CD4-positive, alpha-beta T cell treated with Interleukin-6 for 4 hours (primary cell): Measurements from ENCODE around the gene ROBO4.
A peak's percentile ranks its signal among the peaks of the same experiment; 100 is the strongest.

ENCODE experiments used
- DNase-seq: peaks from one replicate; pipeline ENCODE4 v3.0.0-alpha.2; 2020; ENCODE audit warnings: mixed read lengths

ROBO4 gene

DNA sequence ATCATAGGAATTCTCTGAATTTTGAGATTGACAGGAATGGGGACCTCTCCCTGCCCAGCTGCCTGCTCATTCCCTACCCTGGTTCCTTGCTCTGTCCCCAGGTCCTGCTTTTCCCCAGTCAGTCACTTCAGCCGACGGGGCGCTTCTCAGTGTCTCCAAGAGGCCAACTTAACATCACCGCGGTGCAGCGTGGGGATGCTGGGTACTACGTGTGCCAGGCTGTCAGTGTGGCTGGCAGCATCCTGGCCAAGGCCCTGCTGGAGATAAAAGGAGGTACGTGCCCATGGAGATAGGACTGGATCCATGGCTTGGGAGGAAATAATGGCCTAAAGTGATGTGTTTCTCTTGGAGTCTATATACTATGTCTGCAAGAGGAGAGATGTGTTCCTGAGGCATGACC, 25.4 kb downstream of the ROBO4 start:
- DNase-seq, result no peak

DNA sequence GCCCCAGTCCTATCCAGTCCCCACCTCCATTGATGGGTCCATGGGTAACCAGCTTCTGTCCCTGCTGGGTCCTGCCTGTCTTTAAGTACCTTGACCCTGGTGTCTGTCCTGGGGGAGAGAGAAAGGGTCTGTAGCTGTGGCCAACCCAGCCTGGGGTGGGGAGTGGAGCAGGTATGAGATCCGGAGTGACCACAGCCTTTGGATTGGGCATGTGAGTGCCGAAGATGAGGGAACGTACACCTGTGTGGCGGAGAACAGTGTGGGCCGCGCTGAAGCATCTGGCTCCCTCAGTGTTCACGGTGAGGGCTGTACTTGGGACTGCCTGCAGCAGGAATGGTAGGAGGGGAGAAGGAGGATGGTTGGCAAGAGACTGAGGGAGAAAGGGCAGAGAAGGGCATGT, 27.2 kb downstream of the ROBO4 start:
- no peak for DNase-seq

DNA sequence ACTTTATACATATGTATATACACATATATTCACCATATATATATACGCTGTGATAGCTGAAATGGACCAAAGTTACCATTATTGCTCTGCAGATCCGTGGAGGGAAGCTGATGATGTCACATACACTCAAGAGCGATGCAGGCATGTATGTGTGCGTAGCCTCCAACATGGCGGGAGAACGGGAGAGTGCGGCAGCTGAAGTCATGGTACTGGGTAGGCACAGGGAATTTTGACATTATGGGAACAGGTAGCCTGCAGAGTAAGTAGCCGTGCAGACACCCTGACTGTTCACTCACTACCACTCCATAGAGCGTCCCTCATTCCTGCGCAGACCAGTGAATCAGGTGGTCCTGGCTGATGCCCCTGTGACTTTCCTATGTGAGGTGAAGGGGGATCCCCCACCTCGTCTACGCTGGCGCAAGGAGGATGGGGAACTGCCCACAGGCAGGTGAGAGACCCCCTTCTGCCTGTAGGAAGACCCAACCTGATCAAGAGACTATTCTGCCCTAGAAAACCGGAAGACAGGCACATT, 27.7 kb downstream of the ROBO4 start:
- no peak for DNase-seq

DNA sequence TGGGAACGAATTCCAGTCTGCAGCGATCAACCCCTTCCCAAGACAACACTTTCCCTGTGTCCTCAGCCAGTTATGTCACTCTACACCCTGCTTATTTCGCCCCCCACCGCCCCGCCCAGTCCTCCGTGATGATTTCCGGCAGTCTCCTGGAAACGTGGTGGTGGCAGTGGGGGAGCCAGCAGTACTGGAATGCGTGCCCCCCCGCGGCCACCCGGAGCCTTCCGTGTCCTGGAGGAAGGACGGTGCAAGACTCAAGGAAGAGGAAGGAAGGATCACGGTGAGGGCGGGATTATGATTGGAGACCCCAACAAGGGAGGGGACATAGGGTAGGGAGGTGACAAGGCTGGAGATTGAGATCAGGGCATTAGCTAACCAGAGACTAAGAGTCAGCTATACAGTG, 28.3 kb downstream of the ROBO4 start:
- DNase-seq, result no peak

DNA sequence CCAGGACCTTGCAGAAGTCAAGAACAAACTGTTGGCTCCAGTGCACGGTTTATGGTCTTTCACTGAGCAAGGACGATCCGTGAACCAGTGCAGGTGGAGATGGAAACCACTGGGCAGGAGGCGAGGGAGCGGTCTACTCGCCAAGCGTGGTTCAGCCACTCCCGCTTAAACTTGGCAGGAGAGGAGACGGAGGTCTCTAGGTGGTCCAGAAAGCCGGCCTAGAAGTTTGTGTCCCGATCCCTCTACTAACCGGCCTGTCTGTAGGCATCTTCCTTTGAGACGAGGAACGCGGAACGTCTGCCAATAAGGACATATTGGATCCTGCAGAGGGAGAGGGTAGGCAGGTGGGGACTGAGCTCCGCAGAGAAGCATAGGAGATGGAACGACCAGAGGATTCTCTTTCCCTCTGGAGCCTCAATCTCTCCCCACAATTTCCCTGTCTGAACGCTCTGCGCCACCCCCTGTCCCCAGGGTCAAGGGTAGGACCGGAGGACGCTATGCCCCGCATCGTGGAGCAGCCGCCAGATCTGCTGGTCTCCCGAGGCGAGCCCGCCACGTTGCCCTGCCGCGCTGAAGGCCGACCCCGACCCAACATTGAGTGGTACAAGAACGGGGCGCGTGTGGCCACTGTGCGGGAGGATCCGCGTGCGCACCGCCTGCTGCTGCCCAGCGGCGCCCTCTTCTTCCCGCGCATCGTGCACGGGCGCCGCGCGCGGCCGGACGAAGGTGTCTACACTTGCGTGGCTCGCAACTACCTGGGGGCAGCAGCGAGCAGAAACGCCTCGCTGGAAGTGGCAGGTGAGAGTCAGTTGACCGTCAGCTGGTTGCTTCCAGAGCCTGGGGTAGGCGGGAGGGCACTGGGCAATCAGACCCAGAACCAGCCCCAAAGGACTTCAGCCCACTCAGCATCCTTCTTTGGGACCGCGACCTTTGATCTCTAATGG, 29.1 kb downstream of the ROBO4 start:
- DNase-seq, result peak; percentile 23

DNA sequence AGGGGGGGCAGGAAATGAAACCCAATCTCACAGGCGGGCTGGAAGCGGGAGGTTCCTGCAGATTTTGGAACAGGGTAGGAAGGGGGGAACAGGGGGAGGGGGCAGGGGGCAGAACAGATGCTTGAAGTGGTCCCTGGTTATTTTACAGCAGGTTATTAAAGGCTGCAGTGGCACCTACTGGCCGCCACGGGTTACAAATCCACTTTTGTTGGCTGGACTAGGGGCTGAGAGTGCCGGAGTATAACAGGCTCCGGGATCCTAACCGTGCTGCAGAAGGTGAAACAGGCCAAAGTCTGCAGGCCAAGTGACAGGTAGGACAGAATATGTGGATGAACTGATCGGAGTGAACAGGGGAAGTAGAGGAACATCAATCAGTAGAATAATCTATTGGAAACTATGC, 30.0 kb downstream of the ROBO4 start:
- DNase-seq, result peak; percentile 15

DNA sequence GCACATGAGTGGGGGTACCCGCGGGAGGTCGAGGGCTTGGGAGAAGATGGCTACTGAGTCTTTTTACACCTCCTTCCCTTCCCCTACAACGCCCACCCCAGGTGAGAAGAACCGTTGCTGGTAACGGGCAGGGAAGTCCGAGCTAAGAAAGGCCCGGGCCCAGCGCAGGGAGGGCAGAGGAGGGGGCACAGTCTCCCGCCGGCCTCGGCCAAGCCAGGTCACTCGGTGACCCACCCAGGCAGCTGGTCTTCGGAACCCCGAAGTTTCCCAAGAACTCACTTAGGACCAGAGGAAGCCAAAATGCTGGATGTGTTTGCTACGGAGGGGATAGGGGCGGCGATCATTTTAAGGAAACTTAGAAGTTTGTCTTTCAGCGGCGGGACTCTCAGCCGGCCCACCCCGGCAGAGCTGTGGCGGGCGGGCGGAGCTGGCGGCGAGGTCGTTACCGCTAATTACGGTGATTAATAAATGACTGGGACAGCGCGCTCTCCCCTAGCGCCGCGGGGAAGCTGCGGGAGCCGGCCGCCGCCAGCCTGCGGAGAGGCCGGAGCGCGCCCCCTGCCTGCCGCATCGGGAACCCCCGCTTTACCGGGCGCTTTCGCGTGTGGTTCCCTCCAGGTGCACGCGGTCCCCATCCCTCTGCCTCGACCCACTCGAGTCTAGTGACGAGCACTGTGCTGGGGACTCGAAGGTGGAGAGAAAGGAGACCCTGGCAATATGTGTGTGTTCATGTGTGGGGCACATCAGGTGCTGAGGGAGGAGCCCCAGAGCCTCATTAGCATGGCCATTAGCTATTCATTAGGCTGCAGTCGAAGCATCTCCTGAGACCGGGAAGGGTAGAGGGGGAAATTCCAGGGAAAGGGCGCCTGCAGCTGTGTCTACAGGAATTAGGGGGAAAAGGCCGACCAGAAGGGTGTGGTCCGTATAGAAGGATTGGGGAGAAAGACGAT, 31.5 kb downstream of the ROBO4 start:
- peak; percentile 64 for DNase-seq

DNA sequence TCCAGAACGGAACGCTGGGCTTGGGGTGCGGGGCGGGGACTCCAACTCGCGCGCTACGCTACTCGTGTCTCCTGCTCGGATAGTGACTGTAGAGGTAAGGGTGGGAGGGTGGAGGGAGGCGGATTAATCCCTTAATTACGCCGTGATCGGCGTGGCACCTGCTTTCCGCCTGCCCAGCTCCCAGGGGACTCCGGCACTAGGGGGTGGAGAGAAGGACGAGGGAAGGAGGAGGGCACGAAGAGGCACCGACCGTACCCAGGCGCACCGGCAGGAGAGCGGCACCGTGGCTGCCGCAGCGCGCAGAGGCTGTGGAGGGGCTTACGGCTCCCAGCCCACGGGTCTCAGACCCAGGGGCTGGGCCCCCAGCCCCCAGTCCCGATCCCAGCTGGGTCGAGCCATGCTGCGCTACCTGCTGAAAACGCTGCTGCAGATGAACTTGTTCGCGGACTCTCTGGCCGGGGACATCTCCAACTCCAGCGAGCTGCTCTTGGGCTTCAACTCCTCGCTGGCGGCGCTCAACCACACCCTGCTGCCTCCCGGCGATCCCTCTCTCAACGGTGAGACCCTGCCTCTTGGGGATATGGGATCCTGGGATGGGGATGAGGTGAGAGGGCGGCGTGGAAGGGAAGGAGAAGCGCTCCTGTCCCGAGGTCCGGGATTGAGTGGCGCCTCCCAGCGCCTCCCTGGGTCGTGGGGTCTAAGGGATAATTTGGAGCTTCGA, 32.3 kb downstream of the ROBO4 start, which contains the start of gene ROBO3:
Gene ROBO3 (plus strand): TSS at position 252 of the 721 bp plus-strand sequence. CDS start 146 bp downstream, at position 398.
- DNase-seq, result no peak

DNA sequence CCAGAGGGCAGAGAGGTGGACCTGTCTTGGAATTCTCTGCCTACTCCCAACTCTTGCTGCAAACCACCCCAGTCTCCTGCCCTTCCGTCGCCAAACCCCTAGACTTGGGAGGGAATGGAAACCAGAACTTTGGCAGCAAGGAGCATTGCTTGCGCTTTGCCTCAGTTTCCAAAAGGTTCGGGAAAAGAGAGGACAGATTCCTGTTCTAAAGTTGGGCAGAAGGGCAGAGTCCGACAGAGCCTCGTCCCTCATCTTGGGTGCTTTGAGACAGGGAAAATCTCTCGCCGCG, 32.8 kb downstream of the ROBO4 start:
- no peak for DNase-seq

DNA sequence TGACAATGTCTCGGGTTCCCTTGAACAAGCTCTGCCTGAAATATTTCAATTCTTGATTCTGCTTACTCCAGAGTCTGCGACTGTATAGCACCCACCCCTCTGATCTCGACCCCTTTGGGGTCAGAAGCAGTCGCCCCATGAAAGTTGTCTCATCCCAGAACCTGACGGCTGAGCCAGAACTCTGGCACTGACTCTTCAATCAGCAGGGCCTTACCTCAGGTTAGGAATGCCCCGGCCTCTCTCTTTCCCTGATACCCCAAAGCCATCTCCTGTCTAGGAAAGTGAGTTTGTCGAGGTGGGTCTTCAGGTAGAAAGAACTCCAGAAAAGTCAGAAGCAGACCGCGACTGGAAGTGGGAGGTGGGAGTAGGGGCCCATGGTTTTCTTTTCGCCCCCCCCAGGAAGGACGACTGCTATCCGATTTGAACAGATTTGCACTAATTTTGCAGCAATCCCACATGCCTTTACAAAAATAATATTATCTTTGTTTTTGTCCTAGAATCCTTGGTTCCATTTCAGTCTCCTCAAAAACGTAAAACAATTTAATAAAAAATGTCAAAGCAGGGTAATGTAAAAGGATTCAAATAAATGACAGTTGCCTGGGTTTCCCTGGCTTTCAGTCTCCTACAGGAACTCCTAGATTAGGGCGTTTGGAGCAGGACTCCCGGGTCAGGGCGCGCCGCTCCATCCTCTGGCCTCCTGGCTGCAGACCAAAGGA, 33.3 kb downstream of the ROBO4 start:
- DNase-seq, result no peak

DNA sequence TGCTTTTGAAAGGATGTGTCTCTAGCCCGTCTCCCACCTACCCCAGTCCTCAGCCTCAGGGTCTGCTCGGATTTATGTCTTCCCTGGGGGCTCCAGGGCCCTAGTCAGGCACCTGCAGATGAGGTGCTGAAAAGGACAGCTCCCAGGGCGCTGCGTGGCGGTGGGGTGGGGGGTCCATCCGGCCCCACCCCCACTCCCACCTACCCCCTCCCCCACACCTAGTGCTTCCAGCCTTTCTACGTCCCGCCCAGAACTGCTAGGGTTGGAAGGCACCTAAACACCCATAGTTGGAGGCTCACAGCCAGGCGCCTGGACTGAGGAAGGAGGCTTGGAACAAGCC, 33.9 kb downstream of the ROBO4 start:
- no peak for DNase-seq

DNA sequence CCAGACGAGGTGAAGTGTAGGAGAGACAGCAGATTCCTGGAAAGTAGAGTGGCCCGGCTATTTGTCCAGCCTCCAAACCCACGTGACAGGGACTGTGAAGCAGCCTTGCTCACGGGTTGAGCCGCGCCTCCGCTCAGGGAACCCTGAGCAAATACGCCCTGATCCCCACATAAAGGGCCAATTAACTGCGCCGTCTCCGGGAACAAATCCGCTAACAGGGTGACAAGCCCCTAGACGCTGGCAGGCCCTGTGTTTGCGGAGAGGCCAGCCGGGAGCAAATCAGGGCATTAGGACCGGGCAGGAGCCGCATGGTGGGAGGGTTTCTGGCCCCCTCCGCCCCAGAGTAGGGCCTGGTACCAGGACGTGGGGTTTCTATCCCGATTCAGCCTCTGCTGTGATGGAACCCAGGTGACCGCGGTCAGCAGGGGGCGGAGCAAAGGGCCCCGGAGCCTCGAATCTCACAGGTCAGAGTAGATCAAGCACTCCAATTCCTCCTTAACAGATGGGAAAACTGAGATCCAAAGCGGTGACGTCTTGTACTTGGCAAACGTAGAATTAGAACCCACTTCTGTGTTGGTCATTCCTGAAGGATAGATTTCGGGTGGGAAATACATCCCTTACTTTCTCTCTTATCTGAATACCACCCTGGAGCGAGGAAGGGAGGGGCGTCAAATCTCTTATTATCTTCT, 34.4 kb downstream of the ROBO4 start:
- no peak for DNase-seq

DNA sequence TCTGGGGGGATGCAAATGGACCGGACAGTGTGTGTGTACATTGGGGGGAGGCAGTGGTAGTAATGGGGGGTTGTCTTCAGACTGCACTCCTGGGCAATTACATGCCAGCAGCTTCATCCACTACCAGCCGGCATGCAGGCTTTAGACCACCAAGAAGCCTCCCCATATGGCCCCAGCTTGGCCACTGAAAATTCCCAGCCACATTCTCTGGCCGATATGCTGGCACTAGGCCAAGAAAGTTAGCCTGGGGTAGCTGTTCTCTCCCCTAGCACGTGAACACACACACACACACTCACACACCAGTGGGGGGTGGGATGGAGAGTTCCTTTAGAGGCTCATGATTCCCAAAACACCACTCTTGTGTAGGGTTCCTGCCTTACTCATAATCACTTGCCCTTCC, 36.0 kb downstream of the ROBO4 start:
- no peak for DNase-seq

DNA sequence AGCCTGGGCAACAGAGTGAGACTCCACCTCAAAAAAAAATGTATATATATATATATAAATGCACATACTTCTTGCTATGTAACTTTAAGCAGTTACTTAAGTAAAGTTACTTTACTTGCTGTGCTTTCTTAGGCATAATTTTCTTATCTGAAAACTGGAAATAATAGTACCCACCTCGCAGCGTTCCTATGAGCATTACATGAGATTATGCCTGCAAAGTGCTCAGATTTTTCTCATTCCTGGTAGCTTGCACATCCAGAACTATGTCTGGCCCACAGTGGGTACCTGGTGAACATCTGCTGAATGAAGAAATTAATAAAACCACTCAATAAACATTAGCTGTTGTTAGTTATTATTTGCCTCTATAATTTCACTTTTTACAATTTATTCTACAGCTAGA, 38.5 kb downstream of the ROBO4 start:
- DNase-seq, result no peak

DNA sequence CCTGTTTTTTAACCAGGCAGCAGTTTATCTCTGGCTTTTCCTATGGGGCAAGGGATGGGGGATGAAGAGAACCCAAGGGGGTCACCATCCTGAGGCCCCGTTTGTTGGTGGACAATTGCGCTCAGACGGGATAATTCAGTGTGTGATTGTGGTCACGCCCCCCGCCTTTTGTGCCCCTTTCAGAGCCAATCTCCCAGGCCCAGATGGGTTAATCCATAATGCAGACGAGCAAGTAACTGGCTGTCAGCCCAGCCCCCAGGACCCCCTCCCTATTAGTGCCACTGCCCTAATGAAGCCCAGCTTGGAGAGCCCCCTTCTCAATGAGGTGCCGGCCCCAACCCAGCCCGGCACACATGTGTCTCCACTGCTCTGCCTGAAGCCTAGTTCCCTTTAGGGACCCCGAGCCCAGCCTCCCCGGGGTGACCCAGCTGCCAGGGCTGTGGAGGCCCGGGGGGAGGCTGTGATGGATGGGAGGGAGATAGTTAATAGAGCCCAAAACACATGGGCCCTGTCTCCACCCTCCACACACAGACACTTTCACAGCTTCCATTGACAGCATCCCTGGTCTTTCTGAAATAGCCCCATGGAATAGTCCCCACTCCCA, 51.5 kb downstream of the ROBO4 start:
- DNase-seq, result no peak

DNA sequence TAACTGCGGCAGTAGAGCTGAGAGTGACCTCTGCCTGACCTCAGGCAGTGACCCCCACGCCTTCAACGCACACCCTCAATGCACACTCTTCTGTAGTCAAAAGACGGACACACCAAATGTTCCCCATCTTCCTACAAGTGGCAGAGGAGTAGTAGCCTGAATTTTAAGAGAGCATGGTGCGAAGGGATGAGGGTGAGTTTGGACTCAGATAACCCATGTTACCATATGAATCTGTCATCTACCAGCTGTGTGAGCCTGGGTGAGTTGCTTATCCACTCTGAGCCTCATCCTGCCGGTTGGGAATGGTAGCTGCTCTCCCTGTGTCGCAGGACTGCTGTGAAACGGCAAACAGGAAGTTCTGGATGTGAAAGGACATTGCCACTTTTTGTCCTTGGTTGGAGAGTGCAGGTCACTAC, 53.0 kb downstream of the ROBO4 start:
- DNase-seq, result no peak

DNA sequence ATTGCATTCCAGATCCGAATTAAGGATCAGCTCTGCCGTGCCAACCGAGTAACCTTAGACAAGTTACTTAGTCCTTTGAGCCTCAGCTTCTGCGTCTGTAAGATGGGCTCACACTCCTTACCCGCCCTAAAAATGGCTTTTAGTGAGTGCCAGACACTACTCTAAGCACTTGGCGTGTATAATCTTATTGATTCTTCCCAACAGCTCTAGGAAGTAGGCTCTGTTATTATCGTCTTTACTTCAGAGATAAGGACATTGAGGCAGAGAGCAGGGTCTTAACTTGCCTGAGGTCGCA, 54.1 kb downstream of the ROBO4 start:
- no peak for DNase-seq

DNA sequence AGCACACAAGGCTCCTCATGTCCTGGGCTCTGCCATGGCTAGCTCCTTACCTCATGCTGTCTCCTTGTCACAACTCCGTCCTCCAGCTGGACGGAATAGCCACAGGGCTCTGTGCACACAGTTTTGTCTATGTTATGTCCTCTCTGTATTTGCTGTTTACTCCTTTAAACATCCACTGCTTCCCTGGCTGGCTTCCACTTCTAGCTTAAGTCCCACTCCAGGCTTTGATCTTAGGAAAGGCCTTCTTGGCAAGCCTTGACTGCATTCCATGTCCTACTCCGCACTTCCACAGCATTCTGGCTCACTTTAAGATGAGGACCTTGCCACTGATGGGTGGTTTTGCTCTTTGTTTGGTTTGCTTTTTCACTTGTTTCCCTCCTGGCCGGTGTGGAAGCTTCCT, 55.4 kb downstream of the ROBO4 start:
- no peak for DNase-seq

DNA sequence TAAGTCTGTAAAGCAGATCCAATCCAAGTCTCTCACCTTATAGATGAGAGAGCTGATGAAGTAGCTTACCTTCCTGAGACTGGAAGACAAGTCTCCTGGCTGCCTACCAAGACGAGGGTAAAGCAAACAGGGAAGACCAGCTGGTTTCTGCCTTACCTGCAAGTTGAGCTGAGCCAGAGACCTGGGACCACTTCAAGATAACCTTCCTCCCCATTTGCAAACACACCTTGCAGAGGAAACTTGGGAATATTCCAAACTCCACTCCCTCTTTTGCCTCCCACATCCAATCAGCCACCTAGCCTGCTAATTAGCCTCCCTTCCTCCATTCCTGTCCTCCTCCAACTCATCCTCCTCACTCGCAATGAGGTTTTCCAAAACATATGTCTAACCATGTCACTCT, 55.8 kb downstream of the ROBO4 start:
- DNase-seq, result no peak

DNA sequence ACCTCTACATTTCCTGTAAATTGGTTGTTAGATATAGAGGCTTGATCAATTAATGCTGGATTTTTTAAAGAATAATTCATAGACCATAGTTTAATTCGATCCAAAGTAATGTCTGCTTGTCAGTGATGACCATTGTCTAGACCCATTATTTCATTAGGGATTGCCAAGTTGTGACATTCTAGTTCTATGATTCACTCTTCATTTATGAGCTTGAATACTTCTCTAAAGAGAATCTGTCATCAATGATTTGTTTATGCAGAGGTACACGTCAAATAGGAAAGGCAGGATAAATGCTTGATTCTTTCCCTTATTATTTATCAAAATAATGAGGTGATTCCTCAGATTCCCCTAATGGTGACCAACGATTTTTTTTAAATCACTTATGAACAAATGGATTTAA, 56.5 kb downstream of the ROBO4 start:
- no peak for DNase-seq

DNA sequence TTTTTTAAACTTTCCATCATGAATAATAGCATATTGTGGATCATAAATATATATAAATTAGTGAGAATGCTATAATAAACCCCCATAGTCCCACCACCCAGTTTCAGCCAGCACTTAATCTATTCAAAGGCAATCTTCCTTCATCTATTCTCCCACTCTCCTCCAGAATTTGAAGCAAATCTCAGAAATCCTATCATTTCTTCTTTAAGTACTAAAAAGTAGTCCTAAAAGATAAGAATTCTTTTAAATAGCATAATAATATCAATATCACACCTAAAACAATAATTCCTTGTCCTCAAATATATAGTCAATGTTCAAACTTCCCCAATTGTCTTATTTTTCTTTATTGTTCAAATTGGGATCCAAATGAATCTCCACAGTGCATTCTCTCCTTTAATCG, 57.0 kb downstream of the ROBO4 start:
- no peak for DNase-seq
